NCI-H748 (cell line): ENCODE measurements around the gene SGCA.

Source experiments
- DNase-seq: peaks from one replicate; lab custom pipeline; 2025; ENCODE audit not compliant: unreplicated experiment; lab: John Stamatoyannopoulos, UW

Gene SGCA

GRCh38 chr17:50181591-50182560 is 16.1 kb downstream of the SGCA start:
- no peak for DNase-seq

DNA sequence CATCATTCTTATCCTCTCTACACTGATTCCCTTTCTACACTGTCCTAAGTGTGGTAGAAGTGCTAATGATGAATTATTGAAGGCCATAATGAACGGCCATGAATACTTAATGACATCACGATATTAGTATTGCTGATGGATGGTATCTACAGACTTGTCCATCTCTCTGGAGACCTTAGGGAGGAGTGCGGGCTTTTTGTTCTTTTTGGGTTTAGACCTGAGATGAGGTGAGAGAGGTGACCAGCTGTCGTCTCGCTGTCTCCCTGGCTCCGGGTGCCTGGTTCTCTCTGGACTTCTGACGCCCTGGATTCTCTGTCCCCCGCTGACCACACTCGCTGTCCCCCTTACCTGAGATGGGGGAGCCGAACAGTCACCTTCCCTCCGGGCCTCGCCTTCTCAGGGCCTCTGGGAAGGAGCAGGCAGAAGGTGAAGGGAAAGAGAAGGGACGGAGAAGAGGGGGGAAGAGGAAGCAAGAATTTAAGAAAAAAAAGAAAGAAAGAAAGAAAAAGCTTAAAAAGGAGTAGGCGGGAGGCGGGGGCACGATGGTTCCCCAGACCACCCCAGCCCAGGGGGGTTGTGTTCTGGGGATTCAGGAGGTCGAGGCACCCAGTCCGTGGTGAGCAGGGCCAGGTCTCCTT is 17.1 kb downstream of the SGCA start:
- DNase-seq: no peak

DNA sequence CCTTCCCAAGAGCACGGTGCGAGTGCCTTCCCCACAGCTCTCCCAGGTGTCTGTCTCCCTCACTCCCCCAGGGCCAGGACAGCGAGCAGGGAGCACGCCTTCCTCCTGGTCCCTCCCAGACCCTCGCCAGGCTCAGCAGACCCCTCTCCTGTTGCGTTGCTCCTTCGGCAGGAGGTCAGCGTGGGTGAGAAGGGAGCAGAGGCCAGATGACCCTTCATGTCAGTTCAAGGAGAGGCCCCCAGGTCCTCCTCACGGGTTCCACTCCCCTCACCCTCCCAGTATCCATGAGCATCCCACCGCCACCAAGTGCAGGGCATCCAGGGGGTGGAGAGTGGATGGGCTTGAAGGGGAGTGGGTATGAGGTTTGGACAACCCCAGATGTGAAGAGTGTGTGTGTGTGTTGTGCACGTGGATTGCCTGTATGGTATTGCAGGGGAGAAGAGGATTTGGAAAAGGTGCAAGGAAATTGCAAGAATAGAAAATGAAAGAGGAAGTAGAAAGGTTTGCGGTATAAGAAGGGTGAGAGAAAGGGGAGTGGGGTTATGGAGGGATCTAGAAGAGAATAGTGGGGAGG is 17.7 kb downstream of the SGCA start:
- no peak for DNase-seq

- no peak for DNase-seq
These were observed 18.3 kb downstream of the SGCA start for GRCh38 chr17:50184064-50184463.

GRCh38 chr17:50184611-50185398 is 19.0 kb downstream of the SGCA start:
- no peak for DNase-seq

DNA sequence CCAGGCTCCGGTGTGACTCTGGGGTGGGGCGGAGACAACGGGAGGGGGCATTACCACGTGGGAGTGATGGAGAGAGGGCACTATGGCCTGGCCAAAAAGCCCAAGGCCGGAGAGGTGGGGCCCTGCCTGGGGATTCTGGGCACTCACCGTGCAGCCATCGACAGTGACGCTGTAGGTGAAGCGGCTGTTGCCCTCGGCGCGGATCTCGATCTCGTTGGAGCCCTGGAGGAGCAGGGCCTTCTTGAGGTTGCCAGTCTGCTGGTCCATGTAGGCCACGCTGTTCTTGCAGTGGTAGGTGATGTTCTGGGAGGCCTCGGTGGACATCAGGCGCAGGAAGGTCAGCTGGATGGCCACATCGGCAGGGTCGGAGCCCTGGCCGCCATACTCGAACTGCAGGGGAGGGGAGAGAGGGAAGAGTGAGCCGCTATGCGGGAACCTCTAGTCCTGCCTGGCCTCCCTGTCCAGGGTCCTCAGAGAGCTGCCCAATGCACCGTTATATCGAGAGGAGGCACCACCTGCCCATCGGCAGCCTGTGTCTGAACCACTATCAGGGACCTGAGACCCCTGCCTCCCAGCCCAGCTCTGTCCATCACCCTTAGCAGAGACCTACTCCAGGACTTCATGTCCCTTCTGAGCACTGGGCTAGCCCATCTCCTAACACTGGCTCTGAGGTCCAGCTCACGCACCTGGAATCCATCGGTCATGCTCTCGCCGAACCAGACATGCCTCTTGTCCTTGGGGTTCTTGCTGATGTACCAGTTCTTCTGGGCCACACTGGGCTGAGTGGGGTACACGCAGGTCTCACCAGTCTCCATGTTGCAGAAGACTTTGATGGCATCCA is 20.0 kb downstream of the SGCA start:
- no peak for DNase-seq

- DNase-seq: no peak
These were observed 21.0 kb downstream of the SGCA start for GRCh38 chr17:50186661-50187393.

- DNase-seq: no peak
These were observed 21.6 kb downstream of the SGCA start for GRCh38 chr17:50187394-50187725.

DNA sequence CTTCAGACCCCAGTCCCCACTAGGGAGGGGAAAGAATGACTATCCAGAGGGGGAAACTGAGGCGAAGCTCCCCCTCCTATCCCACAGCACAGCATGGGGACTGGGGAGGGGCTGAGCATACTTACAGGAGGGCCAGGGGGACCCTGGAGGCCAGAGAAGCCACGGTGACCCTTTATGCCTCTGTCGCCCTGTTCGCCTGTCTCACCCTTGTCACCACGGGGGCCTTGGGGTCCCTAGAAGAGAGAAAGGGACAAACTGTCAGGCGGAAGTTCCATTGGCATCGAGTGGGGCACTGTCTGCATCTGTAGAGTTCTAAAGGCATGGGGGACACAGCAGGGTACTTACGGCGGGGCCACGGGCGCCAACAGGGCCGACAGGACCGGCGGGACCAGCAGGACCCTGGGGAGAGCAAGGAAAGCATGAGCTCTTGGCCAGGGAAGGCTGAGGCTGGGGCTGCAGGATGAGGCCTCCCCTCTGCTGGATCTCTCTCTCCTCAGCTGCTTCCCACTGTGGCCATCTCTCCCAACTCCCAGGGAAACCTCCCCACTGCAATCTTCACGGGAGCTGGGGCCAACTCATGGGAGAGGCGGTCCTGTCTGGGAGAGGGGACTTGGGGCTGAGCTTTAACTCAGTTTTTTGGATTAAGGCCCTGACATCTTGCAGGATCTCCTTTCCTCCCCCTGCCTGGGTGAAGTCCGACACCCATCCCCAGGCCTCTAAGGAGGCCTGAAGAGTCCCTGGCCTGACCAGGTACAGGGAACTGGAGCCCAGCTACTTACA is 22.1 kb downstream of the SGCA start:
- DNase-seq: no peak

- no peak for DNase-seq
These were observed 22.7 kb downstream of the SGCA start for GRCh38 chr17:50188531-50188920.

GRCh38 chr17:50188921-50189549 is 23.2 kb downstream of the SGCA start:
- no peak for DNase-seq

GRCh38 chr17:50189550-50190292 is 23.9 kb downstream of the SGCA start:
- DNase-seq: no peak

DNA sequence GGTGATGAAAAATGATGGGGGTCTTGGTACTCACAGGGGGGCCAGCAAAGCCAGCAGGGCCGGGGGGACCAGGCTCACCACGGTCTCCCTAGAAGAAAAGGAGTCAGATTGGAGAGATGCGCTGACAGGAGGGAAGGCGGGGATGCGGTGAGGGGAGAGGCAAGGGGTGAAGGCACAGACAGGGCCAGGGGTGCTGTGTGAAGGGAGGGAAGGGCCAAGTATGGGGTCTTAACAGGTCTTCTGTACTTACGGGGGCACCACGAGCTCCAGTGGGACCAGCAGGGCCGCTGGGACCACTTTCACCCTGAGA is 24.4 kb downstream of the SGCA start:
- DNase-seq: no peak

DNA sequence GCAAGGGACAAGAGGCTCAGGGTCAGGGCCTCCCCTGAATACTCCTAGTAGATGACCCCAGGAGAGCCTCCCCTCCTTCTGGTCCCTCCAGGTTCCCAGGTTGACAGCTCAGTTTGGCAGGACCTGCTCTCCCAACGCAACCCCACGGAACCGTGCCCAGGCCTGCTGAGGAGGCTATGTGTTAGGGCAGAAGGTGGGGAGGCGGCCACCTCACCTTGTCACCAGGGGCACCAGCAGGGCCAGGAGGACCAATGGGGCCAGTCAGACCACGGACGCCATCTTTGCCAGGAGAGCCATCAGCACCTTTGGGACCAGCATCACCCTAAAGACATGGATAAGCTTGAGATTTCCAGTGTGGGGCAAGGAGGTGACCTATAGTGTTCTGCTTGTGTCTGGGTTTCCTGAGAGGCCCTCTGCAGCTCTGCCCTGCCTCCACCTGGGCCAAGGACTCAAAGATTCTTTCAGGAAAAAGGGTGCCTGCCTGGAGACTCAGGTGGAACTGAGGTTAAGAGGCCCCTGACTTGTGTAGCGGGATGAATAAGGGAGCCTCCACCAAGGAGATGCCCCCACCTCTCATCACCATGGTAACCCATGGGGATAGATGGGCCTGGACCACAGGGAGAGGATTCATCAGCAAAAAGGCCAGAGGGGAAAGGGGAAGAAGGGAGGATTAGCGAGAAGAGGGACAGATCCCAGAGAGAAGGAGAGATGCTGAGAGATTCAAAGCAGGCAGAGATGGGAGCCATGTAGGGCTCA is 25.0 kb downstream of the SGCA start:
- no peak for DNase-seq

DNA sequence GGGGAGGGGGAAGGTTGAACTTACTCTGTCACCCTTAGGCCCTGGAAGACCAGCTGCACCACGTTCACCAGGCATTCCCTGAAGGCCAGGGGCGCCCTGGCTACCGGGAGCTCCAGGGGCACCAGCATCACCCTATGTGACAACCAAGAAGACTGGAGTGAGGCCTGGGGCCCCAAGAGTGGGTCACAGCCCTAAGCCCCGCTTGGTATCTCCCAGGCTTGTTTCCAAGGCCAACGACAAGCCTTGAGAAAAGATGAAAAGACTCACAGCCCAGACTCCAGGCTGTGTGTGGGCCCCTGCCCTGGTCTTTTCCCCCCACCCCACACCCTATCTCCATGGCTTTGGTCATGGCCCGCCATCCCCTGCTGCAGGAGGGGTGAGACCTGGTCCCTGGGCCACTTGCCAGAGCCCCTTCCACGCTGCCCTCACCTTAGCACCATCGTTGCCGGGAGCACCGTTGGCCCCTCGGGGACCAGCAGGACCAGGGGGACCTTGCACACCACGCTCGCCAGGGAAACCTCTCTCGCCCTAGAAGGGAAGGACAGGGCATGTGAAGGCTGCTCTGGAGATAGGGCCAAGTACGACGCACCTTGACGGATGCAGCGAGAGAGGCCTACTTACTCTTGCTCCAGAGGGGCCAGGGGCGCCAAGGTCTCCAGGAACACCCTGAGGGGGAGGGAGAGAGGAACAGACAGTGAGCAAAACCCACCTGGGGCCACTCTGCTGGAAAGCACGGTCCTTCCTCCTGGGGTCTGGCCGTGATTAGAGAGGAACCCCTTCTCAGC is 25.7 kb downstream of the SGCA start:
- DNase-seq: no peak

GRCh38 chr17:50192144-50192617 is 26.4 kb downstream of the SGCA start:
- no peak for DNase-seq
